ENCODE measurements around the gene MTA2. TPM values are rescaled to one million over a fixed set of nuclear protein-coding genes. Genes with fewer than 3 reads are reported as not detected.
"Not testable (repeated sequence)": the region's sequence is repeated elsewhere in the genome, so short reads cannot be mapped to it uniquely, and the experiment has no call there.

Gene MTA2
- total and polyA plus RNA-seq, 10 of the 15 experiments (the other 5 are each of a cell fraction or from before 2014, with no cell fraction given): 6.7 to 201 (median 113) TPM

DNA sequence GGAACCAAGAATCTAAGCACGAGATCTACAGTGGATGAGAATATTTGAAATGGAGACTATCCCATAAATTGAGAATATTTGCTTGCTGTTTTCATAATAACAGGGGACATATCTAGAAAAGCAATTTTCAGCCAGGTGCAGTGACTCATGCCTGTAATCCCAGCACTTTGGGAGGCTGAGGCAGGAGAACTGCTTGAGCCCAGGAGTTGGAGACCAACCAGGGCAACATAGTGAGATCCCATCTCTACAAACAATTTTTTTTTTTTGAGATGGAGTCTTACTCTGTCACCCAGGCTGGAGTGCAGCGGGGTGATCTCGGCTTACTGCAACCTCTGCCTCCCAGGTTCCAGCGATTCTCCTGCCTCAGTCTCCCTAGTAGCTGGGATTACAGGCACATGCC, 19.9 kb downstream of the MTA2 start:
- POLR2A ChIA-PET: interaction anchor here (0.6 kb wide), 2 partner anchors 20 to 159 kb away, joined by 3 to 5 read pairs; partner anchors contain the start of gene MTA2
- H2AFZ ChIP-seq (ENCODE audit: control insufficient read depth, low read depth, low read length); FAIRE-seq; H3K9ac ChIP-seq (ENCODE audit: control insufficient read depth, insufficient read depth, low read length); ATAC-seq; DNase-seq (ENCODE audit: low read depth, low spot score); intact Hi-C loops (cut with micrococcal nuclease; ENCODE audit: unreplicated experiment); H3K4me1 ChIP-seq (ENCODE audit: control insufficient read depth, insufficient read depth, low read length); H4K20me1 ChIP-seq (ENCODE audit: control insufficient read depth, insufficient read depth); H3K9me3 ChIP-seq (replicated peaks; ENCODE audit: control insufficient read depth, insufficient read depth, low read length); H3K4me3 ChIP-seq; BruUV-seq (replicated peaks); in situ Hi-C loops (cut with MboI); H3K27ac ChIP-seq (ENCODE audit: control insufficient read depth, insufficient read depth); H3K27me3 ChIP-seq (replicated peaks in 1 of 2; ENCODE audit: control insufficient read depth in 2 of 2, insufficient read depth in 2 of 2, low read length in 1 of 2); H3K79me2 ChIP-seq (ENCODE audit: control insufficient read depth, insufficient read depth, low read length); H3K4me2 ChIP-seq (ENCODE audit: control insufficient read depth, insufficient read depth); SMC1A ChIA-PET (ENCODE audit: uncharacterized antibody, unreplicated experiment): not testable (repeated sequence)
- RAD21 ChIA-PET (ENCODE audit: unreplicated experiment): interaction anchor here (1.1 kb wide), 1 partner anchor 10 kb away, joined by 3 read pairs; the partner anchor contains the start of gene TUT1
- H3K36me3 ChIP-seq (ENCODE audit: control insufficient read depth in 2 of 2, insufficient read depth in 2 of 2, low read length in 1 of 2): peaks cover 12% of the 10 kb centered on the region in 2 experiments; a peak in 3 of 4 replicates
- WGBS (ENCODE audit: insufficient coverage, insufficient replicate concordance, low lambda C conversion rate, missing lambda C conversion rate): 90% methylated on average over 4 of the region's 4 CpGs
- CTCF ChIA-PET: interaction anchor here (1.2 kb wide), 1 partner anchor 11 kb away, joined by 3 read pairs; no protein-coding TSS in a partner anchor

DNA sequence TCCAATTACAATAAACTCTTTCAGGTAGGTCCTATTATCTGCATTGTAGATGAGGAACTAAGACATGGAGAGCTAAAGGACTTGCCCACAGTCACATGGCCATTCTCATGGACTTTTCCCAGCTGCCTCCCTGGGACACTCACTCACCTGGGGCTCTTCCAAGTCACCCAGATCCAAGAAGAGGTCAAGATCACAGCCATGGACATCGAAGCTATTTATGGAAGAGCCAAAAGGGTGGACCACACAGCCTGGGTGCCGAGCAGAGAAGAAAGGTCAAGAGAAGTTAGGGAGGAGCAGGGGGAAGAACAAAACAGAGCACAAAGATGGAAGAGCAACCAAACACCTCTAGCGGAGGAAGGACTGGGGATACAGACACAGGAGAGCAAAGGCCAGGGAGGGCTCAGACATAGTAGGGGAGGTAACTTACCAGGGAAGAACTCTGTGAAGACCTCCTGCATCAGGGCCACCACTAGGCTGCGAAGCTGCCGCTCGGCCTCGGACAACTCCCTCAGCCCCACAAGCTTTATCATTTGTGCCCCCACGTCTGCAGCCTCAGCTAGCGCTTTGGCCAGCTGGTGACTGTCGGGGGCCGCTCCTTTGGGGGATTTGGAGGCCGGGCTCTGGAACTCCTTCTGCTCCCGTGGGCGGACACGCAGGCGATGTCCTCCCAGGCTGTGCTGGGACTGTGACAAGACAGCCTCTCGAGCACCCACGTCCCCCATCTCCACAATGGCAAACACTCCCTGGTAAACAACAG, 20.5 kb downstream of the MTA2 start:
- DNase-seq (ENCODE audit: low read depth, low spot score) (no peak), ATAC-seq (no peak), FAIRE-seq (no peak)
- Histone ChIP-seq H3K4me2 (ENCODE audit: control insufficient read depth, insufficient read depth) (no peak overlapping the region), H4K20me1 (ENCODE audit: control insufficient read depth, insufficient read depth) (no peaks in the 10 kb centered on the region), H3K9me3 (replicated peaks; ENCODE audit: control insufficient read depth, insufficient read depth, low read length) (no peaks in the 10 kb centered on the region), H3K9ac (ENCODE audit: control insufficient read depth, insufficient read depth, low read length) (no peak overlapping the region), H3K27me3 (replicated peaks in 1 of 2; ENCODE audit: control insufficient read depth in 2 of 2, insufficient read depth in 2 of 2, low read length in 1 of 2) (no peaks in the 10 kb centered on the region), H3K4me1 (ENCODE audit: control insufficient read depth, insufficient read depth, low read length) (no peaks in the 10 kb centered on the region), H3K79me2 (ENCODE audit: control insufficient read depth, insufficient read depth, low read length) (no peaks in the 10 kb centered on the region), H3K27ac (ENCODE audit: control insufficient read depth, insufficient read depth) (no peak overlapping the region), H3K36me3 (ENCODE audit: control insufficient read depth in 2 of 2, insufficient read depth in 2 of 2, low read length in 1 of 2) (peaks cover 12 to 18% of the 10 kb centered on the region in 2 experiments; a peak in 3 of 4 replicates), H3K4me3 (no peak overlapping the region), H2AFZ (ENCODE audit: control insufficient read depth, low read depth, low read length) (no peak overlapping the region)
- in situ Hi-C loops (cut with MboI) (no loop called here), intact Hi-C loops (cut with micrococcal nuclease; ENCODE audit: unreplicated experiment) (no loop called here)
- WGBS (ENCODE audit: insufficient coverage, insufficient replicate concordance, low lambda C conversion rate, missing lambda C conversion rate): 96% methylated on average over 18 of the region's 18 CpGs
- ChIA-PET SMC1A (ENCODE audit: uncharacterized antibody, unreplicated experiment) (no interaction called here), POLR2A (no interaction called here), RAD21 (ENCODE audit: unreplicated experiment) (interaction anchor here (1.1 kb wide), 1 partner anchor 10 kb away, joined by 3 read pairs; the partner anchor contains the start of gene TUT1), CTCF (interaction anchor here (0.9 to 1.2 kb wide), 2 partner anchors 12 to 18 kb away, joined by 3 read pairs; no protein-coding TSS in a partner anchor)
- no TSS peak for BruUV-seq (replicated peaks)
- TF ChIP-seq IKZF2 (IDR thresholded peaks at IDR 0.05): no peak
- TF ChIP-seq POLR2AphosphoS5 (IDR thresholded peaks at IDR 0.05; ENCODE audit: low read length): no peak
- TF ChIP-seq FOXM1 (IDR thresholded peaks at IDR 0.05; ENCODE audit: low read depth, low read length): no peak
- TF ChIP-seq, protein P1, sequence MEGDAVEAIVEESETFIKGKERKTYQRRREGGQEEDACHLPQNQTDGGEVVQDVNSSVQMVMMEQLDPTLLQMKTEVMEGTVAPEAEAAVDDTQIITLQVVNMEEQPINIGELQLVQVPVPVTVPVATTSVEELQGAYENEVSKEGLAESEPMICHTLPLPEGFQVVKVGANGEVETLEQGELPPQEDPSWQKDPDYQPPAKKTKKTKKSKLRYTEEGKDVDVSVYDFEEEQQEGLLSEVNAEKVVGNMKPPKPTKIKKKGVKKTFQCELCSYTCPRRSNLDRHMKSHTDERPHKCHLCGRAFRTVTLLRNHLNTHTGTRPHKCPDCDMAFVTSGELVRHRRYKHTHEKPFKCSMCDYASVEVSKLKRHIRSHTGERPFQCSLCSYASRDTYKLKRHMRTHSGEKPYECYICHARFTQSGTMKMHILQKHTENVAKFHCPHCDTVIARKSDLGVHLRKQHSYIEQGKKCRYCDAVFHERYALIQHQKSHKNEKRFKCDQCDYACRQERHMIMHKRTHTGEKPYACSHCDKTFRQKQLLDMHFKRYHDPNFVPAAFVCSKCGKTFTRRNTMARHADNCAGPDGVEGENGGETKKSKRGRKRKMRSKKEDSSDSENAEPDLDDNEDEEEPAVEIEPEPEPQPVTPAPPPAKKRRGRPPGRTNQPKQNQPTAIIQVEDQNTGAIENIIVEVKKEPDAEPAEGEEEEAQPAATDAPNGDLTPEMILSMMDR (IDR thresholded peaks at IDR 0.05 in 2 of 3, conservative IDR thresholded peaks at IDR 0.05 in 1 of 3; ENCODE audit: control insufficient read depth in 2 of 3, extremely low read depth in 1 of 3, insufficient read depth in 1 of 3, low read depth in 3 of 3, low read length in 3 of 3): no peak
- no peak for TF ChIP-seq SP1 (IDR thresholded peaks at IDR 0.05; ENCODE audit: low read depth, low read length)
- no peak for TF ChIP-seq CBX5 (IDR thresholded peaks at IDR 0.05; ENCODE audit: low read depth)
- no peak for TF ChIP-seq RFX5 (IDR thresholded peaks at IDR 0.05; ENCODE audit: low read depth, low read length)
- no peak for TF ChIP-seq MXI1 (IDR thresholded peaks at IDR 0.05; ENCODE audit: low read depth, low read length)
- no peak for TF ChIP-seq NR2C2 (IDR thresholded peaks at IDR 0.05; ENCODE audit: borderline replicate concordance, control insufficient read depth, insufficient read length, low read depth)
- no peak for TF ChIP-seq E2F8 (IDR thresholded peaks at IDR 0.05; ENCODE audit: low read depth, partially characterized antibody)
- no peak for TF ChIP-seq TCF12 (IDR thresholded peaks at IDR 0.05; ENCODE audit: low read depth, low read length)

All from GM12878 (cell line).